CD4-positive, alpha-beta T cell treated with Interleukin-1 beta for 1 hour (primary cell): ENCODE data around the gene RAB4B.
"Not testable (repeated sequence)": the region's sequence is repeated elsewhere in the genome, so short reads cannot be mapped to it uniquely, and the experiment has no call there.

ENCODE experiments used
- DNase-seq, 2 donors: peaks; one replicate each; pipeline ENCODE4 v3.0.0-alpha.2; 2020 to 2022

RAB4B gene

GRCh38 chr19:40777937-40778705 lies at the start of gene RAB4B:
Gene RAB4B, plus strand, starts transcription at chr19:40778247. Its CDS starts 129 bp downstream, at chr19:40778376.
- peak; percentile 100 for DNase-seq

GRCh38 chr19:40730065-40730464 lies 48.0 kb upstream of the RAB4B start:
- DNase-seq: not testable (repeated sequence)

GRCh38 chr19:40732304-40732703 lies 45.7 kb upstream of the RAB4B start:
- DNase-seq: not testable (repeated sequence)

- no peak for DNase-seq
Measured at GRCh38 chr19:40733149-40733548, 44.9 kb upstream of the RAB4B start.

- no peak for DNase-seq
Measured at GRCh38 chr19:40735013-40735771, 42.9 kb upstream of the RAB4B start.

- no peak for DNase-seq
Measured at GRCh38 chr19:40736661-40737060, 41.4 kb upstream of the RAB4B start.

- DNase-seq: no peak
Measured at GRCh38 chr19:40737102-40737644, 40.9 kb upstream of the RAB4B start.

GRCh38 chr19:40739030-40739839 lies 38.8 kb upstream of the RAB4B start:
- no peak for DNase-seq

GRCh38 chr19:40739871-40740703 lies 38.0 kb upstream of the RAB4B start:
- no peak for DNase-seq

- no peak for DNase-seq
Measured at GRCh38 chr19:40740747-40741146, 37.3 kb upstream of the RAB4B start.

- no peak for DNase-seq
Measured at GRCh38 chr19:40741527-40742390, 36.3 kb upstream of the RAB4B start.

- no peak for DNase-seq
Measured at GRCh38 chr19:40742477-40742876, 35.6 kb upstream of the RAB4B start.

GRCh38 chr19:40742886-40743285 lies 35.2 kb upstream of the RAB4B start:
- no peak for DNase-seq

GRCh38 chr19:40743926-40744325 lies 34.1 kb upstream of the RAB4B start:
- DNase-seq: no peak

- peak; percentile 22 to 35 for DNase-seq
Measured at GRCh38 chr19:40744554-40745401, 33.3 kb upstream of the RAB4B start.

- no peak for DNase-seq
Measured at GRCh38 chr19:40745402-40745780, 32.7 kb upstream of the RAB4B start.

GRCh38 chr19:40747536-40747935 lies 30.5 kb upstream of the RAB4B start:
- no peak for DNase-seq

GRCh38 chr19:40750058-40750873 lies 27.8 kb upstream of the RAB4B start, which contains the start of gene ACTMAP:
Gene ACTMAP, minus strand, starts transcription at chr19:40750477. Its CDS starts 674 bp downstream, at chr19:40749803.
- DNase-seq: peak; percentile 100
